Measurements from ENCODE around the gene TSPAN9. TPM values are rescaled to one million over a fixed set of nuclear protein-coding genes. Genes with fewer than 3 reads are reported as not detected.

Gene TSPAN9
- polyA plus RNA-seq, 2 of the 4 experiments (the other 2 are of a cell fraction), result 12.4 to 16.1 TPM

GRCh38 chr12:3214526-3215365, 137.6 kb downstream of the TSPAN9 start:
- Histone ChIP-seq H3K4me3 (no peak overlapping the region), H3K9me3 (no peaks in the 10 kb centered on the region), H3K4me1 (no peaks in the 10 kb centered on the region), H3K27ac (no peak overlapping the region), H3K4me2 (no peak overlapping the region)
- CTCF ChIA-PET, result interaction anchor here (0.9 to 9.5 kb wide), 5 partner anchors 9 to 86 kb away, joined by 3 to 61 read pairs (median 5); no protein-coding TSS in a partner anchor
- no peak for ATAC-seq
- TF ChIP-seq EHMT2 (IDR thresholded peaks at IDR 0.05; ENCODE audit: low read depth), result no peak
- no peak for TF ChIP-seq CTCF (IDR thresholded peaks at IDR 0.05)
- TF ChIP-seq HDAC2 (IDR thresholded peaks at IDR 0.05), result no peak
- no peak for TF ChIP-seq RARB (CRISPR knock-in tag; IDR thresholded peaks at IDR 0.05)
- TF ChIP-seq HOXB13 (CRISPR knock-in tag; IDR thresholded peaks at IDR 0.05; ENCODE audit: low read depth), result no peak
- TF ChIP-seq RAD21 (conservative IDR thresholded peaks at IDR 0.05 in 1 of 2, IDR thresholded peaks at IDR 0.05 in 1 of 2), result no peak
- TF ChIP-seq HOXA7 (CRISPR knock-in tag; IDR thresholded peaks at IDR 0.05), result no peak
- TF ChIP-seq ZSCAN20 (CRISPR knock-in tag; IDR thresholded peaks at IDR 0.05), result no peak
- no peak for TF ChIP-seq HOXB5 (CRISPR knock-in tag; IDR thresholded peaks at IDR 0.05)
- TF ChIP-seq TP53 (CRISPR knock-in tag; IDR thresholded peaks at IDR 0.05), result no peak
- no peak for TF ChIP-seq POLR2AphosphoS2 (conservative IDR thresholded peaks at IDR 0.05; ENCODE audit: low read length)
- TF ChIP-seq USF2 (IDR thresholded peaks at IDR 0.05), result no peak
- no peak for TF ChIP-seq FOSB (CRISPR knock-in tag; IDR thresholded peaks at IDR 0.05)
- TF ChIP-seq MYC (IDR thresholded peaks at IDR 0.05; ENCODE audit: borderline replicate concordance, low read length), result no peak
- no peak for TF ChIP-seq BCL3 (IDR thresholded peaks at IDR 0.05)
- TF ChIP-seq TFCP2L1 (CRISPR knock-in tag; IDR thresholded peaks at IDR 0.05), result no peak
- TF ChIP-seq HES2 (IDR thresholded peaks at IDR 0.05), result no peak
- no peak for TF ChIP-seq FOXS1 (CRISPR knock-in tag; IDR thresholded peaks at IDR 0.05)
- TF ChIP-seq CHD2 (IDR thresholded peaks at IDR 0.05; ENCODE audit: low read length, partially characterized antibody), result no peak
- no peak for TF ChIP-seq NPAS2 (CRISPR knock-in tag; IDR thresholded peaks at IDR 0.05; ENCODE audit: borderline replicate concordance)
- no peak for DNase-seq (ENCODE audit: low read depth in 1 of 2, low spot score in 1 of 2)
- 77% methylated on average over 20 of the region's 20 CpGs for WGBS (ENCODE audit: missing lambda C conversion rate)
- POLR2A ChIA-PET, result no interaction called here
- FAIRE-seq, result no peak

- no peak for FAIRE-seq
- no peak for ATAC-seq
- CTCF ChIA-PET, result interaction anchor here (1.8 to 9.5 kb wide), 3 partner anchors 9 to 60 kb away, joined by 5 to 61 read pairs (median 14); no protein-coding TSS in a partner anchor
- Histone ChIP-seq H3K9me3 (no peaks in the 10 kb centered on the region), H3K27ac (no peak overlapping the region), H3K4me3 (no peak overlapping the region), H3K4me1 (no peaks in the 10 kb centered on the region), H3K4me2 (no peak overlapping the region)
- WGBS (ENCODE audit: missing lambda C conversion rate), result 83% methylated on average over 13 of the region's 13 CpGs
- POLR2A ChIA-PET, result no interaction called here
- no peak for DNase-seq (ENCODE audit: low read depth in 1 of 2, low spot score in 1 of 2)
- TF ChIP-seq TFCP2L1 (CRISPR knock-in tag; IDR thresholded peaks at IDR 0.05), result no peak
- no peak for TF ChIP-seq ATOH8 (CRISPR knock-in tag; IDR thresholded peaks at IDR 0.05; ENCODE audit: low read depth)
- TF ChIP-seq BCL3 (IDR thresholded peaks at IDR 0.05), result no peak
- no peak for TF ChIP-seq RCOR1 (IDR thresholded peaks at IDR 0.05; ENCODE audit: low read depth, low read length)
- TF ChIP-seq RNF2 (IDR thresholded peaks at IDR 0.05; ENCODE audit: borderline replicate concordance, low read depth), result no peak
- TF ChIP-seq HDAC2 (IDR thresholded peaks at IDR 0.05), result no peak
- no peak for TF ChIP-seq BHLHE40 (IDR thresholded peaks at IDR 0.05; ENCODE audit: low read depth, low read length)
- no peak for TF ChIP-seq CBX8 (IDR thresholded peaks at IDR 0.05)
- no peak for TF ChIP-seq PBX3 (IDR thresholded peaks at IDR 0.05)
These were observed 138.3 kb downstream of the TSPAN9 start for GRCh38 chr12:3215410-3215975.
